Parathyroid adenoma (tissue), 2 donors: Measurements from ENCODE around the gene SPACA4.

Experiments
- H2AFZ ChIP-seq: fragments of 300-600 bp; sonication (generic); one replicate; pipeline ENCODE4 v1.7.0; 2017; ENCODE audit warnings: antibody characterized with exemption, mild to moderate bottlenecking
- H3K27ac ChIP-seq: fragments of 300-600 bp; sonication (generic); one replicate; pipeline ENCODE4 v1.7.0; 2017
- H3K27me3 ChIP-seq: fragments of 300-600 bp; sonication (generic); one replicate; pipeline ENCODE4 v1.7.0; 2017; ENCODE audit warnings: low read length; ENCODE audit not compliant: control insufficient read depth, insufficient read depth
- H3K36me3 ChIP-seq: fragments of 300-600 bp; sonication (generic); one replicate; pipeline ENCODE4 v1.7.0; 2017; ENCODE audit warnings: low read length; ENCODE audit not compliant: control insufficient read depth, insufficient read depth
- H3K4me1 ChIP-seq: fragments of 300-600 bp; sonication (generic); one replicate; pipeline ENCODE4 v1.7.0; 2017; ENCODE audit warnings: control low read depth
- H3K4me2 ChIP-seq: fragments of 300-600 bp; sonication (generic); one replicate; pipeline ENCODE4 v1.7.0; 2017; ENCODE audit warnings: low read length
- H3K4me3 ChIP-seq: fragments of 300-600 bp; sonication (generic); one replicate; pipeline ENCODE4 v1.7.0; 2017; ENCODE audit warnings: low read depth, low read length
- H3K79me2 ChIP-seq: fragments of 300-600 bp; sonication (generic); one replicate; pipeline ENCODE4 v1.7.0; 2017; ENCODE audit warnings: control low read depth
- H3K9ac ChIP-seq: fragments of 300-600 bp; sonication (generic); one replicate; pipeline ENCODE4 v1.7.0; 2017; ENCODE audit warnings: mild to moderate bottlenecking
- H3K9me3 ChIP-seq: fragments of 300-600 bp; sonication (generic); one replicate; pipeline ENCODE4 v1.7.0; 2017; ENCODE audit warnings: low read length; ENCODE audit not compliant: control insufficient read depth
- TF ChIP-seq, protein P1 (sequence below): fragments of 300-600 bp; sonication (generic); IDR thresholded peaks from one replicate; pipeline ENCODE4 v1.7.0; 2017; ENCODE audit warnings: antibody characterized with exemption, mild to moderate bottlenecking
- donor health status: primary hyperparathyroidism.

Gene SPACA4, protein sequence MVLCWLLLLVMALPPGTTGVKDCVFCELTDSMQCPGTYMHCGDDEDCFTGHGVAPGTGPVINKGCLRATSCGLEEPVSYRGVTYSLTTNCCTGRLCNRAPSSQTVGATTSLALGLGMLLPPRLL

DNA sequence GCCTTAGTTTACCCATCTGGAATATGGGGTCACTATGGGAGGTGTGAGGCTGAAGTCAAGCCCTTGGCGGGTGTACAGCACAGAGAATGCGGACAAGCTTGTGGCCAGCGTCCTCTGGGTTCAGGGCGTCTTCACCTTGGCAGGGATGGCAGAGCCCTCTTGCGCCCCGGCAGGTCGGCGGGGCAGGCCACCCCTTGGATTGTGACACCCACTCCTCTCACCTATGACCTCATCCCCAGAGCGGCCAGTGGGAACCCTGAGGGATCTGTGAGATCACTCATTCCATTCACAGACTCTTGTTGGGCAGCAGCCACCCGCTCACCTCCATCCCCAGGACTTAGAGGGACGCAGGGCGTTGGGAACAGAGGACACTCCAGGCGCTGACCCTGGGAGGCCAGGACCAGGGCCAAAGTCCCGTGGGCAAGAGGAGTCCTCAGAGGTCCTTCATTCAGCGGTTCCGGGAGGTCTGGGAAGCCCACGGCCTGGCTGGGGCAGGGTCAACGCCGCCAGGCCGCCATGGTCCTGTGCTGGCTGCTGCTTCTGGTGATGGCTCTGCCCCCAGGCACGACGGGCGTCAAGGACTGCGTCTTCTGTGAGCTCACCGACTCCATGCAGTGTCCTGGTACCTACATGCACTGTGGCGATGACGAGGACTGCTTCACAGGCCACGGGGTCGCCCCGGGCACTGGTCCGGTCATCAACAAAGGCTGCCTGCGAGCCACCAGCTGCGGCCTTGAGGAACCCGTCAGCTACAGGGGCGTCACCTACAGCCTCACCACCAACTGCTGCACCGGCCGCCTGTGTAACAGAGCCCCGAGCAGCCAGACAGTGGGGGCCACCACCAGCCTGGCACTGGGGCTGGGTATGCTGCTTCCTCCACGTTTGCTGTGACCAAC, at the start of gene SPACA4:
Gene SPACA4 (plus strand): TSS at position 280 of the 896 bp plus-strand sequence. CDS start 237 bp downstream, at position 517.
- Histone ChIP-seq H3K9ac (no peak within 1 kb of the TSS), H3K4me3 (no peak within 1 kb of the TSS), H3K36me3 (no peaks in the 10 kb centered on the region), H3K4me2 (no peak within 1 kb of the TSS), H3K9me3 (no peaks in the 10 kb centered on the region), H3K4me1 (no peaks in the 10 kb centered on the region), H3K27ac (no peak within 1 kb of the TSS), H3K79me2 (no peaks in the 10 kb centered on the region), H3K27me3 (no peaks in the 10 kb centered on the region), H2AFZ (no peak within 1 kb of the TSS)
- TF ChIP-seq, protein P1, sequence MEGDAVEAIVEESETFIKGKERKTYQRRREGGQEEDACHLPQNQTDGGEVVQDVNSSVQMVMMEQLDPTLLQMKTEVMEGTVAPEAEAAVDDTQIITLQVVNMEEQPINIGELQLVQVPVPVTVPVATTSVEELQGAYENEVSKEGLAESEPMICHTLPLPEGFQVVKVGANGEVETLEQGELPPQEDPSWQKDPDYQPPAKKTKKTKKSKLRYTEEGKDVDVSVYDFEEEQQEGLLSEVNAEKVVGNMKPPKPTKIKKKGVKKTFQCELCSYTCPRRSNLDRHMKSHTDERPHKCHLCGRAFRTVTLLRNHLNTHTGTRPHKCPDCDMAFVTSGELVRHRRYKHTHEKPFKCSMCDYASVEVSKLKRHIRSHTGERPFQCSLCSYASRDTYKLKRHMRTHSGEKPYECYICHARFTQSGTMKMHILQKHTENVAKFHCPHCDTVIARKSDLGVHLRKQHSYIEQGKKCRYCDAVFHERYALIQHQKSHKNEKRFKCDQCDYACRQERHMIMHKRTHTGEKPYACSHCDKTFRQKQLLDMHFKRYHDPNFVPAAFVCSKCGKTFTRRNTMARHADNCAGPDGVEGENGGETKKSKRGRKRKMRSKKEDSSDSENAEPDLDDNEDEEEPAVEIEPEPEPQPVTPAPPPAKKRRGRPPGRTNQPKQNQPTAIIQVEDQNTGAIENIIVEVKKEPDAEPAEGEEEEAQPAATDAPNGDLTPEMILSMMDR = no peak

DNA sequence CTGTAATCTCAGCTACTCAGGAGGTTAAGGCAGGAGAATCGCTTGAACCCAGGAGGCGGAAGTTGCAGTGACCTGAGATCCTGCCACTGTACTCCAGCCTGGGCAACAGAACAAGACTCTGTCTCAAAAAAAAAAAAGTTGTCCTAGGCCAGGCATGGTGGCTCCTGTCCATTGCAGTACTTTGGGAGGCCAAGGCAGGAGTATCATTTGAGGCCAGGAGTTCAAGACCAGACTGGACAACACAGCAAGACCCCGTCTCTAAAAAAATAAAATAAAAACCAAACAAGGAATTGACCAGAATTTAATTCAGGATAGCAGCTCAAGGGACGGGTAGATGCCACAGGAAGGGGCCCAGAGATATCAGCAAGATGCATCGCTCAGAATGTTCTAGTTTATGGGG, 49.7 kb upstream of the SPACA4 start:
- no peaks in the 10 kb centered on the region for H3K27me3 ChIP-seq
- H3K36me3 ChIP-seq = no peaks in the 10 kb centered on the region
- TF ChIP-seq, protein P1 = no peak
- H3K9ac ChIP-seq = no peak overlapping the region
- H3K79me2 ChIP-seq = peaks cover 7% of the 10 kb centered on the region
- H3K4me2 ChIP-seq = no peak overlapping the region
- no peak overlapping the region for H2AFZ ChIP-seq
- H3K9me3 ChIP-seq = no peaks in the 10 kb centered on the region
- H3K4me3 ChIP-seq = no peak overlapping the region
- no peak overlapping the region for H3K27ac ChIP-seq
- peaks cover 17% of the 10 kb centered on the region for H3K4me1 ChIP-seq

DNA sequence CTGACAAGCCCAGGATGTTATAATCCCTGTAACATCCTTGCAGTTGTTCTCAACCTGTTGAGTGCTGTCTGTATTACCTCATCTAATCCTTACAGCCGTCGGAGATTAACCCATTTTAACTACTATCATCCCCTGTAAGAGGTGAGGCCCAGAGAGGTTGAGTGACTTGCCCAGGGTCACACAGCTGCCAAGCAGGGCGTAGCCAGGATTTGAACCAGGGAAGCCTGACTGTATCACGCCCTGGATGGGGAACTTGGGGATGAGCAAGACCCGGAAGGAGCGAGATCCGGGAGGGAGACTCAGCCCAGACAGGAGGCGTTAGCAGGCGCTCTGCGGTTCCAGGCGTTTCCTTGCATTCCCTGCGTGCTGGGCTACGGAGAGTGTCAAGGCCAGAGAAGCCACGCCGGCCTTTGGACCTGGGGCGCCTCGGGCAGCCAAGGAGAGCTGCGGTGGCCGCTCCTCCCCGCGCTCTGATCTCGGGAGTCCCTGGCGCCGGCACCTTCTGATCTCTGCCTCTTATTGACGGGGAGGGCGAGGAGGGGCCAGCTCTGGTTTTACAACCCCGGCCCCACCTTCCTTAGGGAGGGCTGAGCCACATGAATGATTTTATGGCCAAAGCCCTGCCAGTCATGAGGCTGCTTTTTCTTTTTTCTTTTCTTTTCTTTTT, 48.4 kb upstream of the SPACA4 start:
- Histone ChIP-seq H3K27me3 (no peaks in the 10 kb centered on the region), H3K4me1 (peaks cover 12% of the 10 kb centered on the region), H3K9me3 (no peaks in the 10 kb centered on the region), H3K9ac (no peak overlapping the region), H3K4me2 (no peak overlapping the region), H3K4me3 (no peak overlapping the region), H3K27ac (no peak overlapping the region), H3K36me3 (no peaks in the 10 kb centered on the region), H3K79me2 (peaks cover 7% of the 10 kb centered on the region), H2AFZ (peak overlapping the region; percentile 76)
- TF ChIP-seq, protein P1 = no peak

DNA sequence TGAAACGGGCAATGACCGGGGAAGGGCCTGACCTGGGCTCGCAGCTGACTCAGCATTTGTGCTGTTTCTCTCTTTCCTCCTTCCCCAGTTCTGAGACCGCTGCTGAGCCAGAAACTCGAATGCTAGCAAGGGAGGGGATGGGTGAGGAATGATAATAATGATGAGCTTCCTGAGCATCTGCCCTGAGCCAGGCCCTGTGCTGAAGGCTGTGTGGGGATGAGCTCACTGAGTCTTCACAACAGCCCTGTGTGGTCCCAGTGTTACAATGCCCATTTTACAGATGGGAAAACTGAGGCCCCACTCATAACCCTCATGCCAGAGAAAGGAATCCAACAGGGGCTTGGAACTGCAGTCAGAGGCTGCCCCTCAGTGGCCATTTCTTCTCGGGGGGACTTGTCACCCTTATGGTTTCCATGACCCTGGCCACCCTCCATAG, 46.4 kb upstream of the SPACA4 start:
- Histone ChIP-seq H3K79me2 (peaks cover 7% of the 10 kb centered on the region), H3K9me3 (no peaks in the 10 kb centered on the region), H3K4me1 (peaks cover 4% of the 10 kb centered on the region), H3K4me2 (no peak overlapping the region), H2AFZ (no peak overlapping the region), H3K36me3 (no peaks in the 10 kb centered on the region), H3K4me3 (no peak overlapping the region), H3K27me3 (no peaks in the 10 kb centered on the region), H3K27ac (no peak overlapping the region), H3K9ac (no peak overlapping the region)
- TF ChIP-seq, protein P1 = peak; percentile 16
